Mucosa of rectum (tissue), 2 donors: Measurements from ENCODE around the gene DCAF15.

Experiments
- H3K27ac ChIP-seq, 2 donors: one replicate each; pipeline ENCODE4 v1.7.0; 2013; ENCODE audit warnings: inconsistent platforms in 2 of 2, low read depth in 2 of 2, low read length in 2 of 2
- H3K27me3 ChIP-seq, 2 donors: one replicate each; pipeline ENCODE4 v1.7.0; 2013; ENCODE audit warnings: low read length in 2 of 2; ENCODE audit not compliant: control insufficient read depth in 2 of 2, insufficient read depth in 2 of 2
- H3K36me3 ChIP-seq, 2 donors: one replicate each; pipeline ENCODE4 v1.7.0; 2013; ENCODE audit warnings: low read length in 2 of 2; ENCODE audit not compliant: control insufficient read depth in 2 of 2, insufficient read depth in 2 of 2
- H3K4me1 ChIP-seq, 2 donors: one replicate each; pipeline ENCODE4 v1.7.0; 2013; ENCODE audit warnings: low read length in 2 of 2, mild to moderate bottlenecking in 1 of 2; ENCODE audit not compliant: control insufficient read depth in 2 of 2, insufficient read depth in 2 of 2
- H3K4me3 ChIP-seq, 2 donors: one replicate each; pipeline ENCODE4 v1.7.0; 2013; ENCODE audit warnings: low read length in 2 of 2
- H3K9ac ChIP-seq, 2 donors: one replicate each; pipeline ENCODE4 v1.7.0; 2013; ENCODE audit warnings: low read length in 2 of 2, low read depth in 1 of 2, mild to moderate bottlenecking in 1 of 2
- H3K9me3 ChIP-seq, 2 donors: one replicate each; pipeline ENCODE4 v1.7.0; 2013; ENCODE audit warnings: low read length in 2 of 2; ENCODE audit not compliant: control insufficient read depth in 2 of 2
- donor health status: healthy.
- donor health status: Normal muscosa, but diverticular disease.

Gene DCAF15

DNA sequence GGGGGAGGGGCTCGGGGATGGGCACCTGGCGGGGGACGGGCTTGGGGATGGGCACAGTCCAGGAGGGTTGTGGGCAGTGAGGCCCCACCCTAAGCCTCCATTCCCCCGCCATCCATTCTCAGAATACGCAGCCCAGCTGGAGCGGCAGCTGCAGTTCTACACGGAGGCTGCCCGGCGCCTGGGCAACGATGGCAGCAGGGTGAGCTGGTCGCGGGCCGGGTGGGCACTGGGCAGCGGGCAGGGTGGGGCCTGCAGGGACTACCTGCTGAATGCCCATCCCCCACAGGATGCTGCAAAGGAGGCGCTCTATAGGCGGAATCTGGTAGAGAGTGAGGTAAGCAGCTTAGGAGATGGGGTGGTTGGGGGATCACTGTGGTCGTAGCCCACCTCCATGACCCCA is 22.4 kb upstream of the DCAF15 start:
- Histone ChIP-seq H3K4me1 (peaks cover 0 to 4% of the 10 kb centered on the region in 2 donors), H3K27me3 (peaks cover 2 to 4% of the 10 kb centered on the region in 2 donors), H3K27ac (no peak overlapping the region), H3K9ac (no peak overlapping the region), H3K9me3 (no peaks in the 10 kb centered on the region), H3K4me3 (no peak overlapping the region), H3K36me3 (peaks cover 19 to 26% of the 10 kb centered on the region in 2 donors)

DNA sequence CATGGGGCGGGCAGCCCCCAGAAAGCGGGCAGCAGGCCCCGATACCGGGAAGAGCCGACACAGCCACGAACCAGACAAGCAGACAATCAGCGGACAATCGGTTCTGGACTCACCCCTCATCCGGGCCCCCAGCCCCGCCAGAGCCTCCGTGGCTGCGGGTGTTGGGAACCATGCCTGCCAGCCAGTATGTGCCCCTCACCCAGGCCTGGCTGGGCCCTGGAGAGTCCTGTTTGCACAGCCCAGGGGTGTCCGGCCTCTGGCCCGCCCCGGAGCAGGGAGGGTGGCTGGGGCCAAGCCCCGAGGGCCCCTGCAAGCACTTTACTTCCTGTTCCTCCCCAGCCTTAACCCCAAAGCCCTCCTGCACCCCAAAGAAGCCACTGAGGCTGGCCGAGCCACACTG is 21.9 kb upstream of the DCAF15 start:
- Histone ChIP-seq H3K27ac (no peak overlapping the region), H3K27me3 (peaks cover 2 to 4% of the 10 kb centered on the region in 2 donors), H3K4me1 (peaks cover 0 to 4% of the 10 kb centered on the region in 2 donors), H3K4me3 (no peak overlapping the region), H3K9me3 (no peaks in the 10 kb centered on the region), H3K36me3 (peaks cover 19 to 22% of the 10 kb centered on the region in 2 donors), H3K9ac (no peak overlapping the region)

DNA sequence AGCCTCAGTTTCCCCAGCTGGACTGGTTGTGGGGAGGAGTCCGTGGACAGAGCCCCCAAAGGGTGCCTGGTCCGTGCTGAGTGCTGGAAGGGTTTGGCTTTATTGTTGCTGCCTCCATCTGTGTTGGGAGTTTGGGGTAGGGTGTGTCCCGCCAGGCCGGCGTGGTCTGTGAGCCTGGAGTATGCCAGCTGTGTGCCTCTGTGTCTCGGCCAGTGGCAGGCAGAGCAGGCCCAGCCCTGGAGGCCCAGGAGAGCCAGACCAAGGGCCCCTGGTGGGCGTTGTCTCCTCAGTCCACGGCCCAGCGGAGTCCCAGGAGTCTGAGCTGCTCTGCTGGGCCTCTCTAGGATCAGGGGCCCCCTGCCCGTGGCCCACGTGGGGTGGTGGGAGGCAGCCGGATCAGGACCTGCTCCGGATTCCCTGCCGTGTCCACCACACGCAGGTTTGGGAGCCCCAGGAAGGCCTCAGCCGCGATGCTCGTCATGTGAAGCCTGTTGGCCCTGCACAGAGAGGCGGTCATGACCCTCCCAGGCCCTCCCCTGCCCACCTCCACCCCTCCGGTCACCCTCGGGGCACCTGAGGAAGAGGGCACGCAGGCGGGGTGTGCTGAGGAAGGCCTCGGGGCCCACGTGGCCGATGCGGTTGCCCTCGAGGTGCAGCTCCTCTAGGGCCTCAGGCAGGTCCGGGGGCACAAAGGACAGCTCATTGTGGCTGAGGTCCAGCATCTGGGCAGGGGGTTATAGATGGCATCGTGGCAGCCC is 20.7 kb upstream of the DCAF15 start:
- no peak overlapping the region for H3K4me3 ChIP-seq
- peaks cover 2 to 4% of the 10 kb centered on the region in 2 donors for H3K27me3 ChIP-seq
- H3K27ac ChIP-seq, result no peak overlapping the region
- no peak overlapping the region for H3K9ac ChIP-seq
- peaks cover 0 to 4% of the 10 kb centered on the region in 2 donors for H3K4me1 ChIP-seq
- H3K9me3 ChIP-seq, result no peaks in the 10 kb centered on the region
- peaks cover 12 to 15% of the 10 kb centered on the region in 2 donors for H3K36me3 ChIP-seq

DNA sequence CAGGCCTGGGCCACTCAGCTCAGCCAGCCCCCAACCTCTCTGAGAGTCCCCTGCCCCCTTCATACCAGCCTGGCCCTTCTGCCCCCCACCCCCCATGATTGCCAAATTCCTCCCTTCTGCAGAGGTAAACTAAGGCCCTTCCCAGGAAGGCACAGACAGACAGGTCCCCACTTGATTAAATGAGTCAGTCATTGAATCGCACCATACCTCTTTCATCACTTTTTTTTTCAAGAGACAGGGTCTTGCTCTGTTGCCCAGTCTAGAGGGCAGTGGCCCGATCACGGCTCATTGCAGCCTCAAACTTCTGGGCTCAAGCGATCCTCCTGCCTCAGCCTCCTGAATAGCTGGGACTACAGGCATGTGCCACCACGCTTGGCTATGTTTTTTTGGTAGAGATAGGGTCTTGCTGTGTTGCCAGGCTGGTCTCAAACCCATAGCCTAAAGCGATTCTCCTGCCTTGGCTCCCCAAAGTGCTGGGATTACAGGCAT is 20.1 kb upstream of the DCAF15 start:
- peaks cover 2 to 4% of the 10 kb centered on the region in 2 donors for H3K27me3 ChIP-seq
- no peak overlapping the region for H3K27ac ChIP-seq
- H3K4me1 ChIP-seq, result peaks cover 0 to 4% of the 10 kb centered on the region in 2 donors
- H3K9ac ChIP-seq, result no peak overlapping the region
- H3K36me3 ChIP-seq, result peaks cover 6 to 9% of the 10 kb centered on the region in 2 donors
- H3K4me3 ChIP-seq, result no peak overlapping the region
- H3K9me3 ChIP-seq, result no peaks in the 10 kb centered on the region

DNA sequence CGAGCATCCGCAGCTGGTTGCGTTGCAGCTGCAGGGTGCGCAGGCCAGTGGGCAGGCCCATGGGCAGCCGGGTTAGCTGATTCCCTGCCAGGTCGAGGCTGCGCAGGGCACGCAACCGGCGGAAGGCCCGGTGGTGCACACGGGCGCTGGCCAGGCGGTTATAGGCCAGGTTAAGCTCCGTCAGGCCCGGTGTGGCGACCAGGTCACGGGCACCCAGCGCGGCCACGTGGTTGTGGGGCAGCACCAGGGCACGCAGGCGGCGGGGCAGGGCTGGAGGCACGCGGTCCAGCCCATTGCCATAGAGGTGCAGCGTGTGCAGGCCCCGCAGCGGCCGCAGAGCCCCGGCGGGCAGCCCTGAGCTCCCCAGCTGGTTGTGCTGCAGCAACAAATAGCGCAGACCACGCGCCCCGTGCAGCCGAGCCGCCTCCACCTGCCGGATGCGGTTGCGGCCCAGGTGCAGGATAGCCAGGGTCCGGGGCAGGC is 19.4 kb upstream of the DCAF15 start:
- Histone ChIP-seq H3K4me1 (peaks cover 0 to 4% of the 10 kb centered on the region in 2 donors), H3K9ac (no peak overlapping the region), H3K27me3 (peaks cover 2 to 4% of the 10 kb centered on the region in 2 donors), H3K36me3 (peaks cover 5% of the 10 kb centered on the region in 2 donors), H3K9me3 (no peaks in the 10 kb centered on the region), H3K27ac (no peak overlapping the region), H3K4me3 (no peak overlapping the region)

DNA sequence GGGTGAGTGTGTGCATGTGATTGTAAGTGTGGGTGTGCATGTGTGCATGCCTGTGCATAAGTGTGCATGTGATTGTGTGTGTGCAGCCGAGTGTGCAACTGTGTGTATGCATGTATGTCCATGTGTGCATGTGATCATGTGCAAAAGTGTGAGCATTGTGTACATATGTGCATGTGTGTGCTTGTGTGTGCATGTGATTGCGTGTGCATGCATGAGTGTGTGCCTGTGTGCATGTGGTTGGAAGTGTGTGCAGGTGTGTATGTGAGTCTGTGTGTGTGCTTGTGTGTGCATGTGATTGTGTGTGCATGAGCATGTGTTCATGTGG is 17.6 kb upstream of the DCAF15 start:
- Histone ChIP-seq H3K4me1 (peaks cover 0 to 4% of the 10 kb centered on the region in 2 donors), H3K9ac (no peak overlapping the region), H3K27me3 (peaks cover 2 to 4% of the 10 kb centered on the region in 2 donors), H3K36me3 (peaks cover 0 to 5% of the 10 kb centered on the region in 2 donors), H3K27ac (no peak overlapping the region), H3K9me3 (no peaks in the 10 kb centered on the region), H3K4me3 (no peak overlapping the region)

DNA sequence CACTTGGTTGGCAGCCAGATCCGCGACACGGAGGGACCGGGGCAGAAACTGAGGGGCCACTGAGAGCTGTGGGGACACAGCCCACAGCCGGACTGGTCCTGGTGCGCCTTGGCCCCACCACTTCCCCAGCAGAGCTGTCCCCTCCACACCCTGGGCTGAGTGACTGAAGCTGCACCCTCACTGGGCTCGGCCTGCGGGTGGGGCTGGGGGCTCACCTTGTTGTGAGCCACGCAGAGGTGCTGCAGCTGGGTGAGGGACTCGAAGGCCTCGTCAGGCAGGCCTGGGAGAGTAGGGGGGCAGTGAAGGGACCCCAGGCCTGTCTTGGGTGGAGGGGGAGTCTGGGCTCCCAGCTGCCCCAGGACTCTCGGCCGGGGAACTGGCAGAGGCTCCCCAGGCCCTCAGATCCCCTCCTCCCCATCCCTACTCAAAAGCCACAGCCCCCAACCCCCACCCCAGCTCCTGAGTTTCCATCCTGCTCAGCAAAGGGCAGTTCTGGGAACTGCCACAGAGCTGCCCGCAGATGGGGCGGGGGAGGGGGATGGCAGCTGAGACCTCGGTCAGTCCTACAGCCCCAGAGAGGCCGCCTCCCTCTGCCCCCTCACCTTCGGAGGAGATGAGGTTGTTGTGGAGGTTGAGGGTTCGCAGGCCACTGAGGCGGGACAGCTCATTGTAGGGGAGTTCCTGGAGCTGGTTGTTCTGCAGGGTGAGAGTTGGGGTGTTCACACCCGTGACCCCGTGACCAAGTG is 16.4 kb upstream of the DCAF15 start:
- H3K9me3 ChIP-seq, result no peaks in the 10 kb centered on the region
- no peak overlapping the region for H3K9ac ChIP-seq
- peaks cover 0 to 4% of the 10 kb centered on the region in 2 donors for H3K36me3 ChIP-seq
- no peak overlapping the region for H3K4me3 ChIP-seq
- H3K4me1 ChIP-seq, result peaks cover 0 to 4% of the 10 kb centered on the region in 2 donors
- peaks cover 2 to 4% of the 10 kb centered on the region in 2 donors for H3K27me3 ChIP-seq
- H3K27ac ChIP-seq, result no peak overlapping the region

DNA sequence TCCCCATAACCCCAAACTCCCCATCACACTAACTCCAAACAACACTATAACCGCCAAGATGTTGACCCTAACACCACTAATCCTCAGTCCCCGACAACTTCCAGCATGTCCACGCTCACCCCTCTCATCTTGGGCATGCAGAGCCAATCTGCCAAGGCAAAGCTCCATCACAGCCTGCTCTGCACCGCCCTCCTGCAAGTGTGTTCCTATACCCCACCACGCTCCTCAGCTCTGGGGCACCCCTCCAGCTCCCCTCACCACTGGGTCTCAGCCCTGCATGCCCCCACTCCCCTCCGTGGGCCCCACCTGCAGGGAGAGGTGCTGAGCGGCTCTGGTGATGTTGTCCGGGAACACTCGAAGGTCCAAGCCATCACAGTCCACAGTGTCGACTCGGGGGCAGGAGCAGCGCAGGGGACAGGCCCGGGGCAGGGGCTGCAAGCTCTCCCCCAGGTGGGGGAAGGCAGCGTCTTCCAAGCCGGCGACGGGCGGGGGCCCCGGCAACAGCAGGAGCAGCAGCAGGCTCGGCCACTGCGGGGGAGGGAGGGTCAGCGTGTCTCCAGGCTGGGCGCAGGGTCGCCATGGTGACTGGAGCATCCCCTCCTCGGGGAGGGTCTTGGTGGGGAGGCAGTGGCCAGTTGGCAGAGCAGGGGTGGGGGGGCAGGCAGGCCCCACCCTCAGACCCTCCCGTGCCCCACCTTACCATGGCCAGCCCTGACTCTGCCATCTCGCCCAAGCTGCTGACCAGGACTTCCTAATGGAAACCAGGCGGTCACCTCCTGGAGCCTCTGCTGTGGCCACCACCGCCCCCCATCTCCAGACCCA is 14.6 kb upstream of the DCAF15 start:
- no peak overlapping the region for H3K4me3 ChIP-seq
- peaks cover 0 to 4% of the 10 kb centered on the region in 2 donors for H3K4me1 ChIP-seq
- peaks cover 2 to 4% of the 10 kb centered on the region in 2 donors for H3K27me3 ChIP-seq
- no peak overlapping the region for H3K9ac ChIP-seq
- no peaks in the 10 kb centered on the region for H3K36me3 ChIP-seq
- H3K27ac ChIP-seq, result no peak overlapping the region
- no peaks in the 10 kb centered on the region for H3K9me3 ChIP-seq

DNA sequence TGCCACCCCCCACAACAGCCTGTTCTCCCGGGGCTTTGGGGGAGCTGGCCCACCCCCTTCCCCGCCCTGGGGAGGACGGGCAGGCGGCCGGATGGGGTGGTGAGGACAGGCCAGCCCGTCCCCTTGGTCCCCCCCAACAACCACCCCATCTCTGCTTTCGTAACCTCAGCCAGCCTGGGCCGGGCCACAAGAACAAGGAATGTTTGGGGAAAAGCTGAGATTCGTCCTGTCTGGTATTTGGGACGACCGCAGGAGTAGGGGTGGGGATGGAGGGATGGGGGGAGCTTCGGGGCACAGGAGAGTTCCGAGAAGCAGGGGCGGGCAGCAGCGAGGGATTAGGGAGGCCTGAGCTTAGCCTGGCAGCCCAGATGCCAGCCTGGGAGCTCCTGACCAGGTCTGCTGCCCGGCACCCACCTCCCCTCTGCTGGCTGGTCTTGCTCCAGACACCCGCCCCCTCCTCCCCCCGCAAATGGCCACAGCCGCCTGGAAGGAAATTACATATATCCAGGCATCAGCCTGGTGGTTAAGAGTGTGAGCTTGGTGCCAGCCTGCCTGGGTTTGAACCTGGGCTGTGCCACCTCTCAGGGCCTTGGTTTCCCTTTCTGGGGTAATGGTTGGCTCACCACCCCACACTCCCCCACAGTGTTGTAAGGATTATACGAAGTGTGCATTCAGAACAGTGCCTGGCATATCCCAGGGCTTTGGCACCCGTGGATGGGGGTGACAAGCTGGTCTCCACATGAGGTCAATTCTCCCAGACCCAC is 13.8 kb upstream of the DCAF15 start, which contains the start of gene PODNL1:
PODNL1 (minus strand) TSS at position 117 of the 764 bp plus-strand sequence. CDS start 236 bp downstream, outside the sequence.
- Histone ChIP-seq H3K4me3 (no peak within 1 kb of the TSS), H3K9ac (no peak within 1 kb of the TSS), H3K36me3 (no peaks in the 10 kb centered on the region), H3K27ac (no peak within 1 kb of the TSS), H3K4me1 (peaks cover 0 to 4% of the 10 kb centered on the region in 2 donors), H3K27me3 (peaks cover 2 to 4% of the 10 kb centered on the region in 2 donors), H3K9me3 (no peaks in the 10 kb centered on the region)
